PC-9 (cell line): ENCODE measurements around the gene MYCBPAP. TPM values are rescaled to one million over a fixed set of nuclear protein-coding genes. Genes with fewer than 3 reads are reported as not detected.

Source experiments
- BruUV-seq: library from RNA; stranded (reverse); fragments of 400-500 nt; replicated peaks from 2 replicates; lab custom pipeline; 2021; lab: Mats Ljungman, UMichigan
- CTCF ChIA-PET: fragments of 300-600 bp; sonication (Branson Sonifier 250); formaldehyde crosslinking; loops from one replicate; lab custom pipeline; 2022; ENCODE audit warnings: antibody characterized with exemption; lab: Charles Lee
- POLR2A ChIA-PET: fragments of 300-600 bp; sonication (Branson Sonifier 250); formaldehyde crosslinking; loops from one replicate; lab custom pipeline; 2022; ENCODE audit warnings: antibody characterized with exemption; ENCODE audit not compliant: unreplicated experiment; lab: Charles Lee
- DNase-seq, 2 experiments: peaks; one replicate each; pipeline versions ENCODE4 v3.0.0 to v3.0.0-alpha.2; 2015 to 2022; ENCODE audit warnings: mixed read lengths in 1 of 2
- H2AFZ ChIP-seq: fragments of 200-600 bp; sonication (generic); 2 replicates; pipeline ENCODE4 v1.8.1; 2017; ENCODE audit warnings: antibody characterized with exemption
- H3F3A ChIP-seq: fragments of 200-600 bp; sonication (generic); 2 replicates; pipeline ENCODE4 v1.8.1; 2017; ENCODE audit warnings: antibody characterized with exemption, mild to moderate bottlenecking, low read depth; ENCODE audit not compliant: insufficient read depth
- H3K27ac ChIP-seq: fragments of 200-600 bp; sonication (generic); 2 replicates; pipeline ENCODE4 v1.6.1; 2016; ENCODE audit warnings: mixed run types
- H3K27me3 ChIP-seq: fragments of 200-600 bp; sonication (generic); 2 replicates; pipeline ENCODE4 v1.6.1; 2016; ENCODE audit warnings: low read depth, mixed run types; ENCODE audit not compliant: insufficient read depth
- H3K36me3 ChIP-seq: fragments of 200-600 bp; sonication (generic); 2 replicates; pipeline ENCODE4 v1.6.1; 2016; ENCODE audit warnings: low read depth, mixed run types
- H3K4me1 ChIP-seq: fragments of 200-600 bp; sonication (generic); replicated peaks from 2 replicates; pipeline ENCODE4 v1.6.1; 2016; ENCODE audit warnings: mixed run types; ENCODE audit not compliant: insufficient read depth
- H3K4me2 ChIP-seq: fragments of 200-600 bp; sonication (generic); 2 replicates; pipeline ENCODE4 v1.6.1; 2017; ENCODE audit warnings: mixed run types
- H3K4me3 ChIP-seq: fragments of 200-600 bp; sonication (generic); 2 replicates; pipeline ENCODE4 v1.6.1; 2016; ENCODE audit warnings: mixed run types
- H3K79me2 ChIP-seq: fragments of 200-600 bp; sonication (generic); 2 replicates; pipeline ENCODE4 v1.6.1; 2017; ENCODE audit warnings: low read depth, mixed run types
- H3K9me2 ChIP-seq: fragments of 200-600 bp; sonication (generic); 2 replicates; pipeline ENCODE4 v1.8.1; 2017; ENCODE audit warnings: mild to moderate bottlenecking; ENCODE audit not compliant: insufficient read depth
- H3K9me3 ChIP-seq: fragments of 200-600 bp; sonication (generic); 2 replicates; pipeline ENCODE4 v1.8.1; 2016; ENCODE audit warnings: low read depth; ENCODE audit not compliant: insufficient read depth
- H4K20me1 ChIP-seq: fragments of 200-600 bp; sonication (generic); 2 replicates; pipeline ENCODE4 v1.8.1; 2017; ENCODE audit not compliant: insufficient read depth
- EZH2 ChIP-seq: fragments of 200-600 bp; sonication (generic); IDR thresholded peaks from 2 replicates; pipeline ENCODE4 v1.8.0; 2017; ENCODE audit warnings: antibody characterized with exemption, low read depth
- intact Hi-C: fragments of 100-400 bp; cut with micrococcal nuclease; formaldehyde crosslinking; loops from one replicate; pipeline ENCODE4 v1.10.0; 2022; ENCODE audit not compliant: unreplicated experiment
- total RNA-seq: library from RNA; stranded (reverse); gene quantifications from 2 replicates; pipeline ENCODE4 v1.2.3, GENCODE V29; 2021
- TF ChIP-seq, protein P1 (sequence below): fragments of 200-600 bp; sonication (generic); conservative IDR thresholded peaks from 2 replicates; pipeline ENCODE4 v1.6.1; 2017; ENCODE audit warnings: mixed run types, antibody characterized with exemption, mild to moderate bottlenecking, moderate library complexity

The MYCBPAP gene
- total RNA-seq, 1 experiment from 2014 or later = 4.9 TPM

DNA sequence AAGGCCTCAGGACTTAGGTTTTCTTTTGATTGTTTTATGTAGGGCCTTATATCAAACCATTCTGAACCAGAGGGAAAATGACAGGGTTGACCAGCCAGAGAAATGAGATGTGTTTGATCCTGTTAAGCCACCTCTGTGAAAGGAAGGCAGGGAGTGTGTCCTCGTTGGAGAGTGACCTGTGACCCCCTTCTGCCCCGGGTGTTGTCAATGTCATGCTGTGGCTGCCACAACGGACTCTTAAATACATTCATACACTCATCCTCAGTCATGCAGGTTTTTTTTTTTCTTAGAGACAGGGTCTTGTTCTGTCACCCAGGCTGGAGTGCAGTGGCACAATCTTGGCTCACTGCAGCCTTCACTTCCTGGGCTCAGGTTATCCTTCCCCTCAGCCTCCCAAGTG is 6.1 kb downstream of the MYCBPAP start:
- no peaks in the 10 kb centered on the region for H3K9me2 ChIP-seq
- no peak overlapping the region for H2AFZ ChIP-seq
- H3K4me3 ChIP-seq = no peak overlapping the region
- intact Hi-C loops = no loop called here
- H3F3A ChIP-seq = peaks cover 35% of the 10 kb centered on the region
- CTCF ChIA-PET = no interaction called here
- no peaks in the 10 kb centered on the region for H4K20me1 ChIP-seq
- TF ChIP-seq EZH2 = no peak
- TF ChIP-seq, protein P1, sequence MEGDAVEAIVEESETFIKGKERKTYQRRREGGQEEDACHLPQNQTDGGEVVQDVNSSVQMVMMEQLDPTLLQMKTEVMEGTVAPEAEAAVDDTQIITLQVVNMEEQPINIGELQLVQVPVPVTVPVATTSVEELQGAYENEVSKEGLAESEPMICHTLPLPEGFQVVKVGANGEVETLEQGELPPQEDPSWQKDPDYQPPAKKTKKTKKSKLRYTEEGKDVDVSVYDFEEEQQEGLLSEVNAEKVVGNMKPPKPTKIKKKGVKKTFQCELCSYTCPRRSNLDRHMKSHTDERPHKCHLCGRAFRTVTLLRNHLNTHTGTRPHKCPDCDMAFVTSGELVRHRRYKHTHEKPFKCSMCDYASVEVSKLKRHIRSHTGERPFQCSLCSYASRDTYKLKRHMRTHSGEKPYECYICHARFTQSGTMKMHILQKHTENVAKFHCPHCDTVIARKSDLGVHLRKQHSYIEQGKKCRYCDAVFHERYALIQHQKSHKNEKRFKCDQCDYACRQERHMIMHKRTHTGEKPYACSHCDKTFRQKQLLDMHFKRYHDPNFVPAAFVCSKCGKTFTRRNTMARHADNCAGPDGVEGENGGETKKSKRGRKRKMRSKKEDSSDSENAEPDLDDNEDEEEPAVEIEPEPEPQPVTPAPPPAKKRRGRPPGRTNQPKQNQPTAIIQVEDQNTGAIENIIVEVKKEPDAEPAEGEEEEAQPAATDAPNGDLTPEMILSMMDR = no peak
- H3K4me1 ChIP-seq = peaks cover 31% of the 10 kb centered on the region
- H3K4me2 ChIP-seq = no peak overlapping the region
- POLR2A ChIA-PET = no interaction called here
- no peaks in the 10 kb centered on the region for H3K9me3 ChIP-seq
- no peak for DNase-seq
- H3K27me3 ChIP-seq = no peaks in the 10 kb centered on the region
- no peaks in the 10 kb centered on the region for H3K36me3 ChIP-seq
- H3K79me2 ChIP-seq = no peaks in the 10 kb centered on the region
- no TSS peak for BruUV-seq
- H3K27ac ChIP-seq = no peak overlapping the region

DNA sequence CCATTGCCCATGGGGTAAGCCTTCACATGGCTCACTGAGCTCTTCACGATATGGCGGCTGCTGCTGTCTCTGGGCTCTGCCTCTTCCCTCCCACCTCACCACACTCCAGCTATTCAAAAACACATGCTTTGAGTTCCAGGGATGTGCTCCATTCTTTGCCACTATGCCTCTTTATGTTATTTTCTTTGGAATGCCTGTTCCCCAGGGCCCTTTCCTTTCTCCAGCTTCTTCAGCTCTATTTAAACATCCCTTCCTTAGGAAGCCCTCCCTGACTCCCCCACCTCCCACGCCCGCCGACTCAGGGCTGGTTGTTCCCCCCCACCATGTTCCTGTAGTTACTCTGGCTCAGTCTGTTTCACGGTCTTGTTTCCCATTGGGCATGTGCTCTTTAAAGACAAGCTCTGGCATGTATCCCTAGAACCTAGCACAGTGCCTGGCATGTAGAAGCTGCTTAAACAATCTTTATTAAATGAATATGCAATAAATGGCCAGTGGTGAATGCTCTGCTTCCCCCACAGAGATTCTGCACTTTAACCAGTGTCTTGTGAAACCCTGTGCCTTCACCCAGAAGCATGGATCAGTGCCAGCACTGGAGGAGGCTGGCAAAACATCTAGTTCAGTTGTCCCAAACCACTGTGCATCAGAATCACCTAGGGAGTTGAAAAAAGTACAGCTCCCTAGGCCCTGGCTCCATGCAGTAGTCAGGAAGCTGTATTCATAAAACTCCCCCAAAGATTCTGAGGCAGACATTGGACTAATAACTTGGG is 6.9 kb downstream of the MYCBPAP start:
- Histone ChIP-seq H4K20me1 (no peaks in the 10 kb centered on the region), H3K4me1 (peaks cover 31% of the 10 kb centered on the region), H3F3A (peaks cover 34% of the 10 kb centered on the region), H2AFZ (no peak overlapping the region), H3K36me3 (no peaks in the 10 kb centered on the region), H3K4me3 (no peak overlapping the region), H3K4me2 (no peak overlapping the region), H3K27me3 (no peaks in the 10 kb centered on the region), H3K9me3 (no peaks in the 10 kb centered on the region), H3K9me2 (no peaks in the 10 kb centered on the region), H3K79me2 (no peaks in the 10 kb centered on the region), H3K27ac (no peak overlapping the region)
- ChIA-PET CTCF (no interaction called here), POLR2A (no interaction called here)
- no peak for DNase-seq
- intact Hi-C loops = no loop called here
- TF ChIP-seq, protein P1 = no peak
- TF ChIP-seq EZH2 = no peak
- no TSS peak for BruUV-seq

DNA sequence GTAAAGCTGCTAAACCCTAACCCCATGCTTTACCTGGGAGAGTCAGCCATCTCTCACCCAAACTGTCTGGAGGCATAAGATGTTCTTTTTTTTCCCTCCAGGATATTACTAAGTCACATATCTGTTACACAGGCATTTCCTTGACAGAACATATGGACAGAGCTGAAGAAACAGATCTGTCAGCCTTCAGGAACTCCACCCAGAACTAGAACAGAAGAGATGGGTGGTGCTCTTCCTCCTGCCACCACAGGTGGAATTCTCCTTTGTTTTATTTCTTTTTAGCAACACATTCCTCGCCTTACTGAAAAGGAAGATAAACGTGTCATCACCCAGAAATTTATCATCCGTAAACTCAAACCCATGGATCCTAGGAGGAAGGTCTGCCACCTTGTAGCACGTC is 8.8 kb downstream of the MYCBPAP start:
- Histone ChIP-seq H3K9me2 (no peaks in the 10 kb centered on the region), H4K20me1 (no peaks in the 10 kb centered on the region), H3K27ac (no peak overlapping the region), H3K27me3 (no peaks in the 10 kb centered on the region), H3K4me1 (peaks cover 15% of the 10 kb centered on the region), H3K4me3 (no peak overlapping the region), H3K36me3 (no peaks in the 10 kb centered on the region), H2AFZ (no peak overlapping the region), H3K9me3 (no peaks in the 10 kb centered on the region), H3F3A (peaks cover 17% of the 10 kb centered on the region), H3K4me2 (no peak overlapping the region), H3K79me2 (no peaks in the 10 kb centered on the region)
- TF ChIP-seq, protein P1 = no peak
- TF ChIP-seq EZH2 = no peak
- DNase-seq = no peak
- POLR2A ChIA-PET = interaction anchor here (0.5 to 0.6 kb wide), 2 partner anchors 16 to 23 kb away, joined by 4 to 5 read pairs; no protein-coding TSS in a partner anchor
- no TSS peak for BruUV-seq
- CTCF ChIA-PET = no interaction called here
- intact Hi-C loops = no loop called here
